Upper lobe of right lung (tissue), 1 donor: ENCODE results near the gene EFTUD2. TPM values are rescaled to one million over a fixed set of nuclear protein-coding genes. Genes with fewer than 3 reads are reported as not detected.

Experiments used
- ATAC-seq: fragments of 200-7000 bp; cut with Tn5 transposase; one replicate; pipeline ENCODE4 v1.9.1; 2020; ENCODE audit warnings: mild to moderate bottlenecking, moderate library complexity
- DNase-seq: peaks from one replicate; pipeline ENCODE4 v3.0.0-alpha.2; 2020
- H3K27ac ChIP-seq: fragments of 200-600 bp; one replicate; pipeline ENCODE4 v1.8.0; 2022
- H3K27me3 ChIP-seq: fragments of 200-600 bp; one replicate; pipeline ENCODE4 v1.8.0; 2022; ENCODE audit warnings: mild to moderate bottlenecking
- H3K36me3 ChIP-seq: fragments of 200-600 bp; one replicate; pipeline ENCODE4 v1.8.0; 2022
- H3K4me1 ChIP-seq: fragments of 200-600 bp; one replicate; pipeline ENCODE4 v1.8.0; 2022
- H3K4me3 ChIP-seq: fragments of 200-600 bp; one replicate; pipeline ENCODE4 v1.8.0; 2022; ENCODE audit warnings: mild to moderate bottlenecking
- H3K9me3 ChIP-seq: fragments of 200-600 bp; one replicate; pipeline ENCODE4 v1.8.0; 2022
- intact Hi-C: fragments of 100-400 bp; cut with DNase I; formaldehyde crosslinking; loops from one replicate; pipeline ENCODE4 v1.11.0; 2022
- total RNA-seq: library from RNA; stranded (reverse); fragmentation: NEBNext Ultra II Directional; extraction: Animal tissue kit (Norgen Biotek cat#: 25700); gene quantifications from one replicate; pipeline ENCODE4 v1.2.1, GENCODE V29; 2021
- TF ChIP-seq, protein P1 (sequence below): fragments of 200-600 bp; IDR thresholded peaks from one replicate; pipeline ENCODE4 v1.8.0; 2022; ENCODE audit warnings: antibody characterized with exemption
- donor health status: DM: no; HTN: yes; CAD: no; lungs with severe emphysema.

Gene EFTUD2
- total RNA-seq, 1 donor from 2014 or later, result 74.4 TPM

DNA sequence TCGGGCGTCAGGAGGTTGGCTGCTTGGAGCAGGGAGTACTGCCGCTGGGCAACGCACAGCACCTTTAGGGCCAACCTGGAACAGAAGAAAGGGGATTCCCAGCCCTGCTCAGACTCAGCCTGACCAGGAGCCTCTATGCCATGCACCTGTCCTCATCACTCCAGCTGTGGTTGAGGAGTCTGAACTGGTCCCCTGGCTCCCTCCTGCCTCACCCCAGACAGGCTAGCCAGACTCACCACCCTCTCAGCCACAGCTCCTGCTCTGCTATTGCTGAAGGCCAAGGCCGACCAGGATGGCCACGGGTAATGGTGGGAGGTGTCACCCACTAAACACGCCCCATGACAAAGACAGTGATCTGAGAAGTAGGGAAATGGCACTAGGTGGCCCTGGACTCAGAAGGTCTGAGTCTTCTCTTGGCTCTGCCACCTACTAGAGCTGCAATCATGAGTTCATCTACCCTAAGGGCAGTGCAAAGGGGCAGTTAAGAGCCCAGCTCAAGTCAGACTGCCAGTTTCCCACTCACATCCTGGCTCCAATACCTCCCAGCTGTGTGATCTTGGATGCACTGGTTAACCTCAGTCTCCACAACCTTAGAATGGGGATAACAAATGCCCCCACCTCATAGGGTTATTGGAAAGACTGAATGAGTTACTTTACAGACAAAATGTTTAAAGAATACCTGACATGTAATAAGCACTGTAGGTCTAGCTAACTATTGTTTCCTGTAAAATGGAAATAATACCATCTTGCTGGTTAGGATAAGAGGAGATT lies 29.9 kb upstream of the EFTUD2 start:
- DNase-seq, result peak; percentile 29
- Histone ChIP-seq H3K36me3 (no peaks in the 10 kb centered on the region), H3K9me3 (no peaks in the 10 kb centered on the region), H3K27ac (no peak overlapping the region), H3K4me3 (no peak overlapping the region), H3K4me1 (no peaks in the 10 kb centered on the region), H3K27me3 (no peaks in the 10 kb centered on the region)
- ATAC-seq, result no peak
- TF ChIP-seq, protein P1, sequence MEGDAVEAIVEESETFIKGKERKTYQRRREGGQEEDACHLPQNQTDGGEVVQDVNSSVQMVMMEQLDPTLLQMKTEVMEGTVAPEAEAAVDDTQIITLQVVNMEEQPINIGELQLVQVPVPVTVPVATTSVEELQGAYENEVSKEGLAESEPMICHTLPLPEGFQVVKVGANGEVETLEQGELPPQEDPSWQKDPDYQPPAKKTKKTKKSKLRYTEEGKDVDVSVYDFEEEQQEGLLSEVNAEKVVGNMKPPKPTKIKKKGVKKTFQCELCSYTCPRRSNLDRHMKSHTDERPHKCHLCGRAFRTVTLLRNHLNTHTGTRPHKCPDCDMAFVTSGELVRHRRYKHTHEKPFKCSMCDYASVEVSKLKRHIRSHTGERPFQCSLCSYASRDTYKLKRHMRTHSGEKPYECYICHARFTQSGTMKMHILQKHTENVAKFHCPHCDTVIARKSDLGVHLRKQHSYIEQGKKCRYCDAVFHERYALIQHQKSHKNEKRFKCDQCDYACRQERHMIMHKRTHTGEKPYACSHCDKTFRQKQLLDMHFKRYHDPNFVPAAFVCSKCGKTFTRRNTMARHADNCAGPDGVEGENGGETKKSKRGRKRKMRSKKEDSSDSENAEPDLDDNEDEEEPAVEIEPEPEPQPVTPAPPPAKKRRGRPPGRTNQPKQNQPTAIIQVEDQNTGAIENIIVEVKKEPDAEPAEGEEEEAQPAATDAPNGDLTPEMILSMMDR, result no peak
- intact Hi-C loops, result no loop called here

GRCh38 chr17:44928136-44928535 lies 28.9 kb upstream of the EFTUD2 start:
- H3K27ac ChIP-seq, result no peak overlapping the region
- no peaks in the 10 kb centered on the region for H3K27me3 ChIP-seq
- no peak overlapping the region for H3K4me3 ChIP-seq
- no peaks in the 10 kb centered on the region for H3K9me3 ChIP-seq
- intact Hi-C loops, result no loop called here
- ATAC-seq, result no peak
- H3K4me1 ChIP-seq, result no peaks in the 10 kb centered on the region
- peak; percentile 50 for DNase-seq
- H3K36me3 ChIP-seq, result no peaks in the 10 kb centered on the region
- TF ChIP-seq, protein P1, result no peak

DNA sequence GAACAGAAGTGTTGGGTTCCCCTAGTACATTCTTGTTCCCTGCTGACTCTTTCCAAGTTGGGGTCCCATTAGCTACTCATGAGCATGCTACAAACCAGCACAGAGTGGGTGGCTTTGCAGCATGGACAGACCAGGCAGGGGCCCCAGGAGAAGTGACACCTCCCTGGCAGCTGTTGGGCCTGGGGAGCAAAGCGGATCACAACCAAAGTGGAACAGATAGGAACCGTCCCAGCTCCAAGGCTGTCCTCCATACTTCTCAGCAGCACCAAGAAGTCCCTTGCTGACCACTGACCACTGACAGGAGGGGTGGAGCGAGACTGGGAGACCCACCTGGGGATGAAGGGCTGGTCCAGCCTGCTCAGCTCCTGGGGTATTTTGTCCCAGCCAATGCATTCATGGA lies 28.5 kb upstream of the EFTUD2 start:
- no peak overlapping the region for H3K27ac ChIP-seq
- TF ChIP-seq, protein P1, result no peak
- DNase-seq (peak; percentile 23), ATAC-seq (no peak)
- no peaks in the 10 kb centered on the region for H3K36me3 ChIP-seq
- intact Hi-C loops, result no loop called here
- no peaks in the 10 kb centered on the region for H3K9me3 ChIP-seq
- no peaks in the 10 kb centered on the region for H3K4me1 ChIP-seq
- H3K27me3 ChIP-seq, result no peaks in the 10 kb centered on the region
- H3K4me3 ChIP-seq, result no peak overlapping the region

GRCh38 chr17:44926821-44927525 lies 27.7 kb upstream of the EFTUD2 start:
- no peaks in the 10 kb centered on the region for H3K36me3 ChIP-seq
- DNase-seq (peak; percentile 59), ATAC-seq (no peak)
- H3K27me3 ChIP-seq, result no peaks in the 10 kb centered on the region
- H3K27ac ChIP-seq, result no peak overlapping the region
- intact Hi-C loops, result no loop called here
- no peak overlapping the region for H3K4me3 ChIP-seq
- no peaks in the 10 kb centered on the region for H3K9me3 ChIP-seq
- TF ChIP-seq, protein P1, result no peak
- no peaks in the 10 kb centered on the region for H3K4me1 ChIP-seq

- Histone ChIP-seq H3K27ac (no peak overlapping the region), H3K4me3 (no peak overlapping the region), H3K4me1 (no peaks in the 10 kb centered on the region), H3K36me3 (no peaks in the 10 kb centered on the region), H3K9me3 (no peaks in the 10 kb centered on the region), H3K27me3 (peaks cover 2% of the 10 kb centered on the region)
- peak; percentile 49 for DNase-seq
- intact Hi-C loops, result no loop called here
- no peak for ATAC-seq
- TF ChIP-seq, protein P1, result no peak
Observed at GRCh38 chr17:44925731-44926697, 26.8 kb upstream of the EFTUD2 start.
